Stomach (tissue), 4 donors: Measurements from ENCODE around the gene B3GLCT.

ENCODE experiments used
- EP300 ChIP-seq: sonication (generic); formaldehyde crosslinking; IDR thresholded peaks from one replicate; pipeline ENCODE4 v1.6.1; 2017; ENCODE audit warnings: antibody characterized with exemption
- POLR2A ChIP-seq, 4 donors: fragments of 450-650 bp; IDR thresholded peaks; one replicate each; pipeline ENCODE4 v1.6.1; 2016; ENCODE audit warnings: antibody characterized with exemption in 4 of 4, control low read depth in 2 of 4, mild to moderate bottlenecking in 1 of 4, moderate library complexity in 1 of 4
- POLR2AphosphoS5 ChIP-seq, 3 donors: sonication (generic); formaldehyde crosslinking; IDR thresholded peaks; one replicate each; pipeline ENCODE4 v1.6.1; 2016; ENCODE audit warnings: antibody characterized with exemption in 3 of 3
- TF ChIP-seq, protein P1 (sequence below), 7 experiments: fragments of 450-650 bp in 4 of 7; fragments of 200-600 bp in 3 of 7; sonication (generic) in 3 of 7; IDR thresholded peaks; one replicate each; pipeline ENCODE4 v1.5.1; 2016 to 2019; ENCODE audit warnings: antibody characterized with exemption in 7 of 7, control low read depth in 2 of 7, mild to moderate bottlenecking in 1 of 7

DNA sequence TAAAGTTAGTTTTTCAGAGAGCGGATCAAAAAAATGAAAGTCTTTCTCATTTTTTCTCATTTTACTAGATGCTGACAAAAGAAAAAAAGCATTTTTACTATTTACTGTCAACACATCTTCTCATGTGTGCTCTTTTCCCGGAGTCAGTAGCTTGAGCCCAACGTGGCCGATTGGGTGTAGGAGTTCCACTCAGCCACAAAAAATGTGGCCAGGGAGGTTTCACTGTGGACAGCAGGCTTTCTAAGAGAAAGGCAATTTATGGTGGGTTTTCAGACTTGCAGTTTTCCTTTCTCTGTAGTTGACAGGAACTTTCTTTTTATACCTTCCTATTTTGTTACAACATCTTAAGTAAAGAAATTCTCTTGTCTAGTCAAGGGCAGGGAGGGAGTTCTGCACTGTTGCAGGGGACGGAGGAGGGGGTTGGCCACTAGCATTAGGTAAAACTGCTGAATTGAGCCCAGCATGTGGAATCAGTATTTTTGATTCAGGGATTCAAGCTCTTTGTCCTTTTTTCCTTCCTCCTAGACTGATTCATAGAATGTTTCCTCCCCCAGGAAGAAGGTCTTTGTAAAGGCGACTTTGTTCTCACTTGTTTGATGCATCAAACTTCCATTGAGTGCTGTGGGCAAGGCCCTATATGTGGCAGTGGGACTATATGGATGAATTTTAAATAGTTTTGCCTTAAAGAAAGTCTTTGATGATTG, 123.1 kb downstream of the B3GLCT start:
- no peak for TF ChIP-seq EP300
- TF ChIP-seq POLR2AphosphoS5 (IDR thresholded peaks at IDR 0.05): no peak
- TF ChIP-seq, protein P1, sequence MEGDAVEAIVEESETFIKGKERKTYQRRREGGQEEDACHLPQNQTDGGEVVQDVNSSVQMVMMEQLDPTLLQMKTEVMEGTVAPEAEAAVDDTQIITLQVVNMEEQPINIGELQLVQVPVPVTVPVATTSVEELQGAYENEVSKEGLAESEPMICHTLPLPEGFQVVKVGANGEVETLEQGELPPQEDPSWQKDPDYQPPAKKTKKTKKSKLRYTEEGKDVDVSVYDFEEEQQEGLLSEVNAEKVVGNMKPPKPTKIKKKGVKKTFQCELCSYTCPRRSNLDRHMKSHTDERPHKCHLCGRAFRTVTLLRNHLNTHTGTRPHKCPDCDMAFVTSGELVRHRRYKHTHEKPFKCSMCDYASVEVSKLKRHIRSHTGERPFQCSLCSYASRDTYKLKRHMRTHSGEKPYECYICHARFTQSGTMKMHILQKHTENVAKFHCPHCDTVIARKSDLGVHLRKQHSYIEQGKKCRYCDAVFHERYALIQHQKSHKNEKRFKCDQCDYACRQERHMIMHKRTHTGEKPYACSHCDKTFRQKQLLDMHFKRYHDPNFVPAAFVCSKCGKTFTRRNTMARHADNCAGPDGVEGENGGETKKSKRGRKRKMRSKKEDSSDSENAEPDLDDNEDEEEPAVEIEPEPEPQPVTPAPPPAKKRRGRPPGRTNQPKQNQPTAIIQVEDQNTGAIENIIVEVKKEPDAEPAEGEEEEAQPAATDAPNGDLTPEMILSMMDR (IDR thresholded peaks at IDR 0.05): no peak
- TF ChIP-seq POLR2A (IDR thresholded peaks at IDR 0.05): no peak
